Stimulated activated CD4-positive, alpha-beta T cell treated with anti-CD3 and anti-CD28 coated beads, TNF-alpha, amount 100 ng/mL, for 24 hours (primary cell): Measurements from ENCODE around the gene ADAM17.
"Not testable (repeated sequence)": the region's sequence is repeated elsewhere in the genome, so short reads cannot be mapped to it uniquely, and the experiment has no call there.

Experiments
- DNase-seq, 3 experiments: peaks; one replicate each; pipeline ENCODE4 v3.0.0-alpha.2; 2020; ENCODE audit warnings: low read depth in 3 of 3

The ADAM17 gene

GRCh38 chr2:9565436-9566153, 10.0 kb upstream of the ADAM17 start:
- DNase-seq, result no peak

GRCh38 chr2:9560628-9561027, 5.0 kb upstream of the ADAM17 start:
- DNase-seq, result no peak

- DNase-seq, result no peak
Measured at GRCh38 chr2:9558948-9559381, 3.3 kb upstream of the ADAM17 start.

GRCh38 chr2:9556121-9556743, 602 bp upstream of the ADAM17 start:
- DNase-seq, result no peak

- no peak for DNase-seq
Measured at GRCh38 chr2:9554921-9555296, 721 bp downstream of the ADAM17 start.

- no peak for DNase-seq
Measured at GRCh38 chr2:9552219-9553178, 3.1 kb downstream of the ADAM17 start.

- DNase-seq, result not testable (repeated sequence)
Measured at GRCh38 chr2:9550859-9551391, 4.7 kb downstream of the ADAM17 start.

GRCh38 chr2:9549420-9549819, 6.2 kb downstream of the ADAM17 start:
- DNase-seq, result no peak

GRCh38 chr2:9548506-9548905, 7.1 kb downstream of the ADAM17 start:
- DNase-seq, result no peak

- DNase-seq, result no peak
Measured at GRCh38 chr2:9547262-9547991, 8.2 kb downstream of the ADAM17 start.

GRCh38 chr2:9545502-9545901, 10.1 kb downstream of the ADAM17 start:
- DNase-seq, result no peak

GRCh38 chr2:9543557-9543956, 12.1 kb downstream of the ADAM17 start:
- no peak for DNase-seq

GRCh38 chr2:9539531-9539930, 16.1 kb downstream of the ADAM17 start:
- no peak for DNase-seq

GRCh38 chr2:9538000-9538507, 17.6 kb downstream of the ADAM17 start:
- DNase-seq, result no peak

GRCh38 chr2:9536504-9536903, 19.1 kb downstream of the ADAM17 start:
- DNase-seq, result no peak

GRCh38 chr2:9535177-9535576, 20.5 kb downstream of the ADAM17 start:
- no peak for DNase-seq

- no peak for DNase-seq
Measured at GRCh38 chr2:9533663-9534062, 22.0 kb downstream of the ADAM17 start.

- DNase-seq, result no peak
Measured at GRCh38 chr2:9532421-9532820, 23.2 kb downstream of the ADAM17 start.

GRCh38 chr2:9527995-9528787, 27.4 kb downstream of the ADAM17 start:
- DNase-seq, result no peak

GRCh38 chr2:9525266-9525665, 30.4 kb downstream of the ADAM17 start:
- DNase-seq, result no peak
